GM13976 (cell line): ENCODE data around the gene MIPOL1.

ENCODE experiments used
- DNase-seq: peaks from one replicate; pipeline ENCODE4 v3.0.0; 2012; ENCODE audit warnings: low spot score
- in situ Hi-C: fragments of 300-500 bp; cut with MboI; formaldehyde crosslinking; loops from one replicate; pipeline ENCODE4 v1.12.0; 2022; ENCODE audit warnings: low sequenced_read_pairs, mixed read lengths, inconsistent platforms; ENCODE audit not compliant: unreplicated experiment
- TF ChIP-seq, protein P1 (sequence below): IDR thresholded peaks from 2 replicates; pipeline ENCODE4 v1.5.1; 2012; ENCODE audit warnings: borderline replicate concordance, mild to moderate bottlenecking; ENCODE audit not compliant: insufficient read depth; ENCODE audit errors: extremely low read depth, missing control alignments, control extremely low read depth

Gene MIPOL1

DNA sequence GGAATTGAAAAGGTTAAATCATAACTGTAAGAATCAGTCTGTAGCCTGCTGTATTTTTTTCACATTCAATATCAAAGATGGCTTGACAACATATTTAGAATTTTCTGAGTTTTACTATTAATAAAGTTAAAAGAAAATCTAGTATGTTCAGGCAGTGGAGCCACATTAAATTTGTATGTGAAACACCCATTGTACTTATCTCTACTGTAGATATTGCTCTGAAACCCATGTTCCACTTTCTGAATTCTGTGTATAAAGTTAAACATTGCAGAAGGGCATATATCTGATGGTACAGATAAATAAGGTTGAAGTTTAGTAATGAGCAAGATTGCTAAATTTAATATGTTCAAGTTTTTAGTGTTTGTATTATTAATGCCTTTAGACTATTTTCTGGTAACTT lies 224.6 kb downstream of the MIPOL1 start:
- in situ Hi-C loops, result no loop called here
- no peak for DNase-seq
- TF ChIP-seq, protein P1, sequence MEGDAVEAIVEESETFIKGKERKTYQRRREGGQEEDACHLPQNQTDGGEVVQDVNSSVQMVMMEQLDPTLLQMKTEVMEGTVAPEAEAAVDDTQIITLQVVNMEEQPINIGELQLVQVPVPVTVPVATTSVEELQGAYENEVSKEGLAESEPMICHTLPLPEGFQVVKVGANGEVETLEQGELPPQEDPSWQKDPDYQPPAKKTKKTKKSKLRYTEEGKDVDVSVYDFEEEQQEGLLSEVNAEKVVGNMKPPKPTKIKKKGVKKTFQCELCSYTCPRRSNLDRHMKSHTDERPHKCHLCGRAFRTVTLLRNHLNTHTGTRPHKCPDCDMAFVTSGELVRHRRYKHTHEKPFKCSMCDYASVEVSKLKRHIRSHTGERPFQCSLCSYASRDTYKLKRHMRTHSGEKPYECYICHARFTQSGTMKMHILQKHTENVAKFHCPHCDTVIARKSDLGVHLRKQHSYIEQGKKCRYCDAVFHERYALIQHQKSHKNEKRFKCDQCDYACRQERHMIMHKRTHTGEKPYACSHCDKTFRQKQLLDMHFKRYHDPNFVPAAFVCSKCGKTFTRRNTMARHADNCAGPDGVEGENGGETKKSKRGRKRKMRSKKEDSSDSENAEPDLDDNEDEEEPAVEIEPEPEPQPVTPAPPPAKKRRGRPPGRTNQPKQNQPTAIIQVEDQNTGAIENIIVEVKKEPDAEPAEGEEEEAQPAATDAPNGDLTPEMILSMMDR, result no peak

DNA sequence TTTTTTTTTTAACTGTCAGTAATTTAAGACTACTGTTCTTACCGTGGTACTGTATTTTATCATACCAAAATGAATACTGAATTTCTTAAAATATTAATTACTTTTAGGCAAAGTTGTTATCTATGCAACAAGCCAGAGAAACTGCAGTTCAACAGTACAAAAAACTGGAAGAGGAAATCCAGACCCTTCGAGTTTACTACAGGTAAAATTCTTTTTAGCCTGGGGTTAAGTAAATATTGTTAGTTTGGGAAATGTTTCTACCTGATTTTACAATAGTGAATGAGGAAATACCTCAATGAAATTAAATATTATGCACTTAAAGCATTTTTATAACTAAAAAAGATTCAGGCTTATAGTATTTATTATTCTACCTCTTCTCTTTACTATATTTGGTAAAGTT lies 225.0 kb downstream of the MIPOL1 start:
- in situ Hi-C loops, result no loop called here
- no peak for DNase-seq
- TF ChIP-seq, protein P1, result no peak

DNA sequence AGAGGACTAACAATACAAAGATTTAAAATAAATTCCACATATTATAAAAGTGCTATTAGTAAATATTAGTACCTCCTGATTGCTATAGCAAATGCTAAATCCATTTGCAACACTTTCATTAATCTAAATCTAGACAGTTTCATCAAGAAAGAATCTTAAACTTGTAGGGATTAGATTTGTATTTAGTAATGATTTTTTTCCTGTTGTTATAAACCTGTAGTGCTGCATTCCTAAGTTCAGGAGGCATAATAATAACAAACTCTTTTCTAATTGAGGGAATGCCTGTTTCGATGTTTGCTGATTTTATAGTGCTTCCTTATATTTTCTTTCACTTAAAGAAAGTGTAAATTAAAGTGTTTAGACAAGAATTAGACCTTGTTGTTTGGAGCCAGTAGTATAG lies 231.2 kb downstream of the MIPOL1 start:
- DNase-seq, result no peak
- in situ Hi-C loops, result no loop called here
- TF ChIP-seq, protein P1, result no peak

DNA sequence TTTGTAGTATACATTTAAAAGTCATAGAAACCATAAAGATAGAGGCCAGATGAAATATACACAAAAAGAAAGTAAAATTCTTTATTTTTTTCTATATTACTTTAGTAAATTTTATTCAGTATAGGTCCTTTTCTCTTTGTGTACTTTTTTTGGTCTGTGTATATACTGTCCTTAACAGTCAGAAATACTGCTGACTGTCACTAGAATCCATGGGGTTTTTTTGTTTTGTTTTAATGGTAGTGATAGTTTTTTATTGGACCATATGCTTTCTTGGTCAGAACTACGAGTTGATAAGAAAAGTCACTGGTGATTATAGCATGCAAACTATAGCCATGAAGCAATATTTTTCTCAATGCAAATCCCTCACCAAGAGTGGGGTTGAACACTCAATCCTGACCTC lies 231.9 kb downstream of the MIPOL1 start:
- in situ Hi-C loops, result no loop called here
- no peak for DNase-seq
- TF ChIP-seq, protein P1, result no peak

DNA sequence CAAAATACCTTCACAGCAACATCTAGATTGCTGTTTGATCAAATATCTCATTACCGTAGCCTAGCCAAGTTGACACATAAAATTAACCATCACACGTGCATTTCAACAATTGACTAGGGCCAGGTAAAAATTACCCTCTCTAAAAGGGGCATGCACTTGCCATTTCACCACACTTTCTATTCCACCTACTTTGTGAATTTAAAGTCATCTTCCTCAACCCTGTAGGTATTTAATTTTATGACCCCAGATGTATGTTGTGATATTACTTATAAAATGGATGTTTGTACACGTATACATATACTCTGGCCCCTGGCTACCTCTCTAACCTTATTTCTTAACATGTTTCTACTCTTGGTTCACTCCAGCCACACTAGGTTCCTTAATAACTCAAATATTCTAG lies 237.1 kb downstream of the MIPOL1 start:
- in situ Hi-C loops, result no loop called here
- no peak for DNase-seq
- TF ChIP-seq, protein P1, result no peak

DNA sequence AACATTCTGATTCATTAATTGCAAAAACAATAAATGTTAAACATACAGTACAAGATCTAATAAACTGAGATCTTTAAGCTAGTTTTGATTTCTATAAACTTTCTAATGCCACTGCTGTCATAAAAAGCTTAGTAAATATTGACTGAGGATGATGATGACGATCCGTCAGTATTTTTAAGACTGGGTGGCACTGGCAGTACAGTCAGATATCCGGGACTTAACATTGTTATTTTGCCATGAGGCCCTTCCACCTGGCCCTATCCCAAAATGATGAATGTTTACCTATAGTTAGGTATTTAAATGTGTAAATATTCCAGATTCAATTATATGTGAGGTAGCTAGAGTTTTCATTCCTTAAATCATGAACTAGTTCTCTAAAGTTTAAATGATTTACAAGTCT lies 238.8 kb downstream of the MIPOL1 start:
- TF ChIP-seq, protein P1, result no peak
- in situ Hi-C loops, result no loop called here

DNA sequence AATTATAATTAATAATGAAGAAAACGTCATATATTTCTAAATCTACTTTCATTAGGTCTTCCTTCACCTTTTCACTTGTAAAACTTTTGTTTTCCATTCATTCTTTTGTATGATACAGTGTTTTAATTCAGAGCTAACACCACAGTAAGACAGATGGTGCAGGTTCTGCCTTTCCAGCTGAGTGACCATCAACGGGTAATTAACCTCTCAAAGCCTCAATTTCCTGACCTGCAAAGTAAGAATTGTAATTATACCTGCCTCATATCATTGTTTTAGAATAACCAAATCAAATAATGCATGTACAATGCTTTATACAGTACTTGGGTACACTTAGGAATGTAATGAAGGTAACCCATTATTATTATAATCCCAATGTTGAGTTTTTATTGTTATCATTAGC lies 239.8 kb downstream of the MIPOL1 start:
- in situ Hi-C loops, result no loop called here
- no peak for DNase-seq

More for the DNA sequence above, 238.8 kb downstream of the MIPOL1 start:
- no peak for DNase-seq

More for the DNA sequence above, 239.8 kb downstream of the MIPOL1 start:
- TF ChIP-seq, protein P1, result no peak
